ENCODE measurements around the gene PRKCH.

DNA sequence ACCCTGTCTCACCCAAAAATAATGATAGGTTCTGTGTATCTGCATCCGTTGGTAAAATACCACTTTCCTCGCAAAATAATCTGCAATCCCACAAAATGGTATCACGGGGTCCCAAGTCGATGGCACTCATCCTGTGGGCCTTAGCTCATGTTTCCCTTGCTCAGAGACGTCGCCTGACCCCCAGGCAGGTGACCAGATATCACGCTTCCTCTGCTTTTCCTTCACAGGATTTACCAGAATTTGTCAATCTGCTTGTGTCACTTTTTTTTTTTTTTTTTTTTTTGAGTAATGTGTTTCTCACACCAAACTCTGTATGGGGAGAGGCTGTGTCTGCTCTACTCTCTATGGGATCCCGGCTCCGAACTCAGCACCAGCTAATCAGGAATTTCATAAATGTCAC lies 162.7 kb downstream of the PRKCH start:
- TF ChIP-seq ZNF558 (CRISPR knock-in tag; IDR thresholded peaks at IDR 0.05; ENCODE audit: borderline replicate concordance): no peak
- TF ChIP-seq, protein P1, sequence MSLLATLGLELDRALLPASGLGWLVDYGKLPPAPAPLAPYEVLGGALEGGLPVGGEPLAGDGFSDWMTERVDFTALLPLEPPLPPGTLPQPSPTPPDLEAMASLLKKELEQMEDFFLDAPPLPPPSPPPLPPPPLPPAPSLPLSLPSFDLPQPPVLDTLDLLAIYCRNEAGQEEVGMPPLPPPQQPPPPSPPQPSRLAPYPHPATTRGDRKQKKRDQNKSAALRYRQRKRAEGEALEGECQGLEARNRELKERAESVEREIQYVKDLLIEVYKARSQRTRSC (CRISPR knock-in tag; IDR thresholded peaks at IDR 0.05; ENCODE audit: low read depth): no peak
- TF ChIP-seq, protein P2, sequence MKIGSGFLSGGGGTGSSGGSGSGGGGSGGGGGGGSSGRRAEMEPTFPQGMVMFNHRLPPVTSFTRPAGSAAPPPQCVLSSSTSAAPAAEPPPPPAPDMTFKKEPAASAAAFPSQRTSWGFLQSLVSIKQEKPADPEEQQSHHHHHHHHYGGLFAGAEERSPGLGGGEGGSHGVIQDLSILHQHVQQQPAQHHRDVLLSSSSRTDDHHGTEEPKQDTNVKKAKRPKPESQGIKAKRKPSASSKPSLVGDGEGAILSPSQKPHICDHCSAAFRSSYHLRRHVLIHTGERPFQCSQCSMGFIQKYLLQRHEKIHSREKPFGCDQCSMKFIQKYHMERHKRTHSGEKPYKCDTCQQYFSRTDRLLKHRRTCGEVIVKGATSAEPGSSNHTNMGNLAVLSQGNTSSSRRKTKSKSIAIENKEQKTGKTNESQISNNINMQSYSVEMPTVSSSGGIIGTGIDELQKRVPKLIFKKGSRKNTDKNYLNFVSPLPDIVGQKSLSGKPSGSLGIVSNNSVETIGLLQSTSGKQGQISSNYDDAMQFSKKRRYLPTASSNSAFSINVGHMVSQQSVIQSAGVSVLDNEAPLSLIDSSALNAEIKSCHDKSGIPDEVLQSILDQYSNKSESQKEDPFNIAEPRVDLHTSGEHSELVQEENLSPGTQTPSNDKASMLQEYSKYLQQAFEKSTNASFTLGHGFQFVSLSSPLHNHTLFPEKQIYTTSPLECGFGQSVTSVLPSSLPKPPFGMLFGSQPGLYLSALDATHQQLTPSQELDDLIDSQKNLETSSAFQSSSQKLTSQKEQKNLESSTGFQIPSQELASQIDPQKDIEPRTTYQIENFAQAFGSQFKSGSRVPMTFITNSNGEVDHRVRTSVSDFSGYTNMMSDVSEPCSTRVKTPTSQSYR (CRISPR knock-in tag; IDR thresholded peaks at IDR 0.05; ENCODE audit: borderline replicate concordance): no peak
- no peak for TF ChIP-seq TAF1 (CRISPR knock-in tag; IDR thresholded peaks at IDR 0.05)
- TF ChIP-seq MED1 (CRISPR knock-in tag; IDR thresholded peaks at IDR 0.05): no peak
- TF ChIP-seq SETDB1 (CRISPR knock-in tag; IDR thresholded peaks at IDR 0.05; ENCODE audit: borderline replicate concordance): no peak
- TF ChIP-seq POLR2A (IDR thresholded peaks at IDR 0.05; ENCODE audit: insufficient read depth in 1 of 2, low read depth in 2 of 2, low read length in 2 of 2): no peak
- TF ChIP-seq, protein P3, sequence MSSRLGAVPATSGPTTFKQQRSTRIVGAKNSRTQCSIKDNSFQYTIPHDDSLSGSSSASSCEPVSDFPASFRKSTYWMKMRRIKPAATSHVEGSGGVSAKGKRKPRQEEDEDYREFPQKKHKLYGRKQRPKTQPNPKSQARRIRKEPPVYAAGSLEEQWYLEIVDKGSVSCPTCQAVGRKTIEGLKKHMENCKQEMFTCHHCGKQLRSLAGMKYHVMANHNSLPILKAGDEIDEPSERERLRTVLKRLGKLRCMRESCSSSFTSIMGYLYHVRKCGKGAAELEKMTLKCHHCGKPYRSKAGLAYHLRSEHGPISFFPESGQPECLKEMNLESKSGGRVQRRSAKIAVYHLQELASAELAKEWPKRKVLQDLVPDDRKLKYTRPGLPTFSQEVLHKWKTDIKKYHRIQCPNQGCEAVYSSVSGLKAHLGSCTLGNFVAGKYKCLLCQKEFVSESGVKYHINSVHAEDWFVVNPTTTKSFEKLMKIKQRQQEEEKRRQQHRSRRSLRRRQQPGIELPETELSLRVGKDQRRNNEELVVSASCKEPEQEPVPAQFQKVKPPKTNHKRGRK (CRISPR knock-in tag; IDR thresholded peaks at IDR 0.05): no peak
